Effector CD4-positive, alpha-beta T cell (primary cell): Measurements from ENCODE around the gene PHKA2.
"Not testable (repeated sequence)": the region's sequence is repeated elsewhere in the genome, so short reads cannot be mapped to it uniquely, and the experiment has no call there.

Source experiments
- DNase-seq: peaks from one replicate; pipeline ENCODE4 v3.0.0-alpha.2; 2020
- total RNA-seq: gene quantifications from one replicate; lab custom pipeline; 2026; lab: John Stamatoyannopoulos, UW

The PHKA2 gene, protein sequence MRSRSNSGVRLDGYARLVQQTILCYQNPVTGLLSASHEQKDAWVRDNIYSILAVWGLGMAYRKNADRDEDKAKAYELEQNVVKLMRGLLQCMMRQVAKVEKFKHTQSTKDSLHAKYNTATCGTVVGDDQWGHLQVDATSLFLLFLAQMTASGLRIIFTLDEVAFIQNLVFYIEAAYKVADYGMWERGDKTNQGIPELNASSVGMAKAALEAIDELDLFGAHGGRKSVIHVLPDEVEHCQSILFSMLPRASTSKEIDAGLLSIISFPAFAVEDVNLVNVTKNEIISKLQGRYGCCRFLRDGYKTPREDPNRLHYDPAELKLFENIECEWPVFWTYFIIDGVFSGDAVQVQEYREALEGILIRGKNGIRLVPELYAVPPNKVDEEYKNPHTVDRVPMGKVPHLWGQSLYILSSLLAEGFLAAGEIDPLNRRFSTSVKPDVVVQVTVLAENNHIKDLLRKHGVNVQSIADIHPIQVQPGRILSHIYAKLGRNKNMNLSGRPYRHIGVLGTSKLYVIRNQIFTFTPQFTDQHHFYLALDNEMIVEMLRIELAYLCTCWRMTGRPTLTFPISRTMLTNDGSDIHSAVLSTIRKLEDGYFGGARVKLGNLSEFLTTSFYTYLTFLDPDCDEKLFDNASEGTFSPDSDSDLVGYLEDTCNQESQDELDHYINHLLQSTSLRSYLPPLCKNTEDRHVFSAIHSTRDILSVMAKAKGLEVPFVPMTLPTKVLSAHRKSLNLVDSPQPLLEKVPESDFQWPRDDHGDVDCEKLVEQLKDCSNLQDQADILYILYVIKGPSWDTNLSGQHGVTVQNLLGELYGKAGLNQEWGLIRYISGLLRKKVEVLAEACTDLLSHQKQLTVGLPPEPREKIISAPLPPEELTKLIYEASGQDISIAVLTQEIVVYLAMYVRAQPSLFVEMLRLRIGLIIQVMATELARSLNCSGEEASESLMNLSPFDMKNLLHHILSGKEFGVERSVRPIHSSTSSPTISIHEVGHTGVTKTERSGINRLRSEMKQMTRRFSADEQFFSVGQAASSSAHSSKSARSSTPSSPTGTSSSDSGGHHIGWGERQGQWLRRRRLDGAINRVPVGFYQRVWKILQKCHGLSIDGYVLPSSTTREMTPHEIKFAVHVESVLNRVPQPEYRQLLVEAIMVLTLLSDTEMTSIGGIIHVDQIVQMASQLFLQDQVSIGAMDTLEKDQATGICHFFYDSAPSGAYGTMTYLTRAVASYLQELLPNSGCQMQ
- 58.3 reads per million, percentile 72 among the genes with 10 or more reads in this experiment for total RNA-seq

DNA sequence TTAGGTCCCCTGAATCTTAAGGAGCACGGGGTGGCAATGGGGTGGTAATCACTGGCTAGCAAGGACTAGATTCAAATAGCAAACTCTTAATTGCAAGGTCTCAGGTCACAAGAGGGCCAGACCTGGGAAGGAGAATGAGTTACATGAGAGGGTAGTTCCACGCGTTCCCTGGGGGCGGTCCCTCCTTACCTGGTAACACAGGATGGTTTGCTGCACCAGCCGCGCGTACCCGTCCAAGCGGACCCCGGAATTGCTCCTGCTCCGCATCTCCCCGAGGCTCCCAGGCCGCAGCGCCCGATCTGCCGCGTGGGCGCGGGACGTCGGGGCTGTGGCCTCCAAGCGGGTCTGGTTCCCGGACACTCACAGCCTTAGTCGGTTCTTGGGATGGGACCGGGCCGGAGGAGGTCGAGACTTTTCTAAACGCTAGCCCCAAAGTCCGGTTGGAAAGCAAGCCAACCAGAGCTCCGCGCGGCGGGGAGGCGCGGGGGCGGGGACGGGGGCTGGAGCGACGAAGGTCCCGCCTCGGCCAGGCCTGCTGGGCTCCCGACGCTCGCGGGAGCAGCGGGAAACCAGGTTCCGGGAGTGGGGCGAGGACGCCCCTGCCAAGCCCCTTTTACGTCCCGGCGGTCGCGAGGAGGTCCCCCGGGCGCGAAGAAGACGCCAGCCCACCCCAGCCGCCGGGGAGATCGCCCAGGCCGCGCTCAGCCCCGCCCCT, at the start of gene PHKA2:
TSS of gene PHKA2 (minus strand) at position 449 of the 715 bp plus-strand sequence. CDS start at position 267, 182 bp downstream.
- no peak for DNase-seq

GRCh38 chrX:19030805-19031204, 46.9 kb upstream of the PHKA2 start:
- DNase-seq: no peak

DNA sequence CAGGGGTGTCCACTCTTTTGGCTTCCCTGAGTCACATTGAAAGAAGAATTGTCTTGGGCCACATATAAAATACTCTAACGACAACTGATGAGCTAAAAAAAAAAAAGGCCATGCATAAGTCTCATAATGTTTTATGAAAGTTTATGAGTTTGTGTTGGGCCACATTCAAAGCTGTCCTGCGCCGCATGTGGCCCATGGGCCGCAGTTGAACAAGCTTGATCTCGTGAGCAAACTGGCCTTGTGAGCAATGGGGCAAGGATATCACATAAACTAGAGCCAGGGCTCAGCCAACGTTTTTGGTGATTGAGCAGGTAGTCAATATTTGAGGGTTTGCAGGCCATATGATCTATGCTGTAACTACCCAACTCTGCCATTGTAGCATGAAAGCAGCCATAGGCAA, 44.6 kb upstream of the PHKA2 start:
- no peak for DNase-seq

DNA sequence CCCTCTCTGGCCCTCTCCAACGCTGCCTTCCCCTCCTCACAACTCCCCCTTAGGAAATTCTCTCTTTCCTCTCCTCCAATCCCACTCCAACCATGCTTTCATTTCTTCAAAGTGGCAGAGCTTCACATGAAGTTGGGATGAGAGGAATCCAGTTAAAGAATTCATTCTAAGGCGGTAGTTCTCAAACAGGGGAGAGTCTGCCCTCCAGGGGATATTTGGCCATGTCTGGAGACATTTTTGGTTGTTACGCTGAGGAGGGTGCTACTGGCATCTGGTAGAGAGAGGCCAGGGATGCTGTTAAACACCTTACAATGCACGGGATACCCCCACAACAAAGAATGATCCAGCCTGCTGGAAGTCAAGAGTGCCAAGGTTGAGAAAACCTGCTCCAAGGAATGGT, 40.5 kb upstream of the PHKA2 start:
- no peak for DNase-seq

DNA sequence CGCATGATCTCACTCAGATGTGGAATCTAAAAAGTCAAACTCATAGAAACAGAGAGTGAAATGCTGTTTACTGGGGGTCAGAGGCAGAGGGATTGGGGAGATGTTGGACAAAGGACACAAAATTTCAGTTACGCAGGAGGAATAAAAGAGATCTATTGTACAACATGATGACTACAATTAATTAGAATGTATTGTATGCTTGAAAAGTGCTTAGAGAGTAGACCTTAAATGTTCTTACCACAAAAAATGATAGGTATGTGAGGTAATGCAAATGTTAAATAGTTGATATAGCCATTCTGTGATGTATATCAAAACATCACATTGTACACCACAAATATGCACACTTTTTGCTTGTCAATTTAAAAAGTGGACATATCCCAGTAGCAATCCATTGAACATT, 36.1 kb upstream of the PHKA2 start:
- DNase-seq: no peak

DNA sequence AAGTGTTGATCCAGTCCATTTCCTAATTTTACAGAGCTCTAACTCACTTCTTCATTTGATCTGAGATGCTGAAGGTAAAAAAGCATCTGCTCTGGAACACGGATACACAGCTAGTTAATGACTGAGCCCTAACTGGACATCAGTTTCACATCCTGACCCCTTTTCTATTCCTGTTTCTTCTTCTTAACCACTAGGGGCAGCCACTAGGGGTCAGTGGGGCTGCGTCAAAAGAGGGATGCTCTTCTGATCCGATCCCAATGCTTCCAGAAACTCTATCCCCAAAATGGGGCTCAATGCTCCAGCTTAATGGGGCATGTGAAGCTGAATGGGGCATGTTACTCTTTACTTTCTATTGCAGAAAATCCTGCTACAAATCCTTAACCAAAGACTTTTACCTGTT, 33.4 kb upstream of the PHKA2 start:
- DNase-seq: no peak

GRCh38 chrX:19016614-19017013, 32.7 kb upstream of the PHKA2 start:
- DNase-seq: not testable (repeated sequence)

DNA sequence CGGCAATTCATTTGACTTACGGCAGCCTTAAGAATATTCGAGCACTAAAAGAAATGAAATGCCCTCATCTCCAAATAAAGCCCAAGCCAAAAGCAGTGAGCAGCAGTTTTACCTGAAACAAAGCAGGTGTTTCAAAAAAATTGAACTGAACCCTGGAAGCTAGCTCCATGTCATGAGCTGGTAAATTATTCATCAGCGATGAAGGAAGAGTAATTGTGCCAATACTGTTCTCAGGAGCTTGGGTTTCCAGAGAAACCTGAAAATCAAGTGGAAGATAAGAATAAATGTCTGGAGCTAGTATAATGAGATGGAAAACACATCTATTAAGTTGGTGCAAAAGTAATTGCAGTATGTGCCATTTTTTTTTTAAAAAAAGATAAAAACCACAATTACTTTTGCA, 24.0 kb upstream of the PHKA2 start:
- no peak for DNase-seq

DNA sequence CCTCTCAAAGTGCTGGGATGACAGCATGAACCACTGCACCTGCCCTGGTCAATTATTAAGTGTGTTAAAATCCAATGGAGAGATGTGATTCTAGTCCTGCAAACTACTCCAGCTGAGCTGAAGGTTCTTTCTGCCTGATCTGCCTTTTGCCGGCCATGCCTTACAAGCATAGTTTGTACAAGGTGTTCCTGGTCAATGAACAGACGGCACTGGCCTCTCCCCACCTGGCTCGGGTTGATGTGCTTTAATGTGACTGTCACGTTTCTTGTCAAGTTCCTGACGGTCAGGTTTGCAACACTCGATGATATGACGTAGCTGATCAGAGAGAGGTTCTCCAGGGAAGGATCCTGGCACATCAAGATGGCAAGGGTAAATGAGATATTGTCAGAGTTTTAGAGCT, 23.1 kb upstream of the PHKA2 start:
- DNase-seq: no peak

DNA sequence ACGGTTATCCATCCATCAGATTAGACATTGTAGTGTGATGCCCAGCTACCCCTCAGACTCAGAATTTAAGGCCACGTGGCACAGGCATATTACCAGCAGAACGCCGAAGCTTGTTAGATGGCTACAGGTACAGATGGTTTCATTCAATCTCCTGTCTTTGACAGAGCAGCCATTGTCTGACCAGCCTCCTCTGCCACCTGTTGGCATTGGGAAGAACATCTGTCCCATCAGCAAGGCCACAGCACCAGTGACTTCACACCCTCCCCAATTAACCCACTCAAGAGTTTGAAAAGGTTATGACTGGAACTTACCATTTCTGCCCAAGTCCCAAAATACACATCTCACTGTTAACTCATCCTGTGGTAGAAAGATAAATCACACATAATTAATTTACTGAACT, 22.0 kb upstream of the PHKA2 start:
- DNase-seq: no peak

GRCh38 chrX:19003756-19004155, 19.8 kb upstream of the PHKA2 start:
- no peak for DNase-seq

- DNase-seq: no peak
Observed at GRCh38 chrX:18998653-18999052, 14.7 kb upstream of the PHKA2 start.

- DNase-seq: no peak
Observed at GRCh38 chrX:18997916-18998315, 14.0 kb upstream of the PHKA2 start.

DNA sequence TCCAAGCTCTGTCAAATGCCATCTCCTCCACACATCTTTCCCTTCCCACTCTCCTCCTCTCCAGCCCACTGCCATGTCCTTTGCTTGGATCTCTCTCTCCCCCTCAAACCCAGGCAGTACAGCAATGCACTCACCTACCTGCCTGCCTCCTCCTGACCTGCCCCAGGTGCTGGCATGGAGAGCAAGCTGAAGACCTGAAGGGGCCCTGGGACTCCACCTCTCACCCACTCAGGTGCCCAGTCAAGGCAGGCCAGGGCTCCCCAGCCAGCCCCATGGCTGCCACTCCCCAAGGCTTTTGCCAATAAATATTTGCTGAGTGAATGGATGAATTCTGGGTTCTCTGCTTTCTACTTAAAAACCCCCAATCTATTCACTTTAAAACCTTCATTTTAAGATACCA, 12.6 kb upstream of the PHKA2 start:
- no peak for DNase-seq

DNA sequence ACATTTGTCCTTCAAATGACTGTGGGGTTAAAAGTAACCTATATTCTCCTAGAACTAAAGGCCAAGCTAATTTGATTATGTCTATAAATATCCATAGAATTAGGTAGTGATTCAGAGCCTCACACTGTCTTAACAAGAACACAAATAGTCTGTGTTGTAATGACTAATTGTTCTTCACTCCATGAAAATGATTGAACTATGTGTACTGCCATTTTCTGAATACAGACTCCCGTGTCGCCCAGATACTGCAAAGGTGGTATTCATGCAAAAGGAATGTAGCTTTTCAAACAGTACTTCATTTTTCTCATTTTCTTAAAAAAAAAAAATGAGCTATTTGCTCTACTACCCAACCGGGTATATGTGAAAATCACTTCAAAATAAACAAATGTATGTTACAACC, 11.3 kb upstream of the PHKA2 start:
- DNase-seq: no peak

- DNase-seq: no peak
Observed at GRCh38 chrX:18994713-18995112, 10.8 kb upstream of the PHKA2 start.

DNA sequence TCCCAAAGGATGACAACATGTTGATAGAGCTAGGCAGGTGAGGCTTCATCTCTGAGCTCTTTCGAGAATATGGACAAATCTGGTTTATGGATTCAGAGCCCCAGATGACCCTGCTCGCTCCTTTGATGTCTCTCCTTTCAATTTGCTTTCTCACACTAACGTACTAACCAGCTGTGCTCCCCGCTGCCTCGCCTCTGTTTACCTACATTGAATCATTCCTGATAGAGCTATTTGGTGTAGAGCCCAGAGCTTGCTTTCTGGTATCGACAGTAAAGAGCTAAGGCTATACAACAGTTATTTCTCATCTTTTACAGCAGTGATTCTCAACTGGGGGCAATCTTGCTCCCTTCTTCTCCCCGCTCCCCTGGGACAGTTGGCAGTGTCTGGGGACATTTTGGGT, 8.9 kb upstream of the PHKA2 start:
- no peak for DNase-seq

DNA sequence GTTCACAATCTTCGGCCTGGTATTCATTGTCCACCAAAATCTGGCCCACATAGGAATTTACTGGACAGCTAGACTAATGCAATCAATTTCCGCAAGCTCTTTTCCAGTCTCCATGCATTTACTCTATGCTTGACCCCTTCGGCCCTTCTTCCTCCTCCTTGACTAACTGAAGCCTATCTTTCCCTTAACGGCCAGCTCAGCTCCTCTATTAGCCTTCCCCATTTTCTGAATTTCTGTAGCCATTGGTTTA, 1.2 kb upstream of the PHKA2 start:
- no peak for DNase-seq

GRCh38 chrX:18984381-18985185, 669 bp upstream of the PHKA2 start:
- peak; percentile 73 for DNase-seq

- no peak for DNase-seq
Observed at GRCh38 chrX:18981124-18981807, 2.6 kb downstream of the PHKA2 start.

DNA sequence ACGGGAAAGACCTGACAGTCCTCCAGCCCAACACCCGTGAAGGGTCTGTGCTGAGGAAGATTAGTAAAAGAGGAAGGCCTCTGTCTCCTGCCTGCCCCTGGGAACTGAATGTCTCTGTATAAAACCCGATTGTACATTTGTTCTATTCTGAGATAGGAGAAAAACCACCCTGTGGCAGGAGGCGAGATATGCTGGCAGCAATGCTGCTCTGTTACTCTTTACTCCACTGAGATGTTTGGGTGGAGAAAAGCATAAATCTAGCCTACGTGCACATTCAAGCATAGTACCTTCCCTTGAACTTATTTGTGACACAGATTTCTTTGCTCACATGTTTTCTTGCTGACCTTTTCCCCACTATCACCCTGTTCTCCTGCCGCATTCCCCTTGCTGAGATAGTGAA, 3.7 kb downstream of the PHKA2 start:
- not testable (repeated sequence) for DNase-seq
